Smooth muscle cell of trachea (primary cell): Measurements from ENCODE around the gene CREBL2. TPM values are rescaled to one million over a fixed set of nuclear protein-coding genes. Genes with fewer than 3 reads are reported as not detected.

Experiments
- total RNA-seq: library from RNA; depleted of rRNA; stranded (reverse); fragments of >200 nt; gene quantifications from 2 replicates; pipeline ENCODE4 v1.2.1, GENCODE V29; 2014

CREBL2 gene, protein sequence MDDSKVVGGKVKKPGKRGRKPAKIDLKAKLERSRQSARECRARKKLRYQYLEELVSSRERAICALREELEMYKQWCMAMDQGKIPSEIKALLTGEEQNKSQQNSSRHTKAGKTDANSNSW
- 49.6 and 55.6 TPM in 2 replicates for total RNA-seq

GRCh38 chr12:12611512-12612306 lies at the start of gene CREBL2:
Gene CREBL2 (plus strand): TSS chr12:12611876. CDS start chr12:12612173, 297 bp downstream.

DNA sequence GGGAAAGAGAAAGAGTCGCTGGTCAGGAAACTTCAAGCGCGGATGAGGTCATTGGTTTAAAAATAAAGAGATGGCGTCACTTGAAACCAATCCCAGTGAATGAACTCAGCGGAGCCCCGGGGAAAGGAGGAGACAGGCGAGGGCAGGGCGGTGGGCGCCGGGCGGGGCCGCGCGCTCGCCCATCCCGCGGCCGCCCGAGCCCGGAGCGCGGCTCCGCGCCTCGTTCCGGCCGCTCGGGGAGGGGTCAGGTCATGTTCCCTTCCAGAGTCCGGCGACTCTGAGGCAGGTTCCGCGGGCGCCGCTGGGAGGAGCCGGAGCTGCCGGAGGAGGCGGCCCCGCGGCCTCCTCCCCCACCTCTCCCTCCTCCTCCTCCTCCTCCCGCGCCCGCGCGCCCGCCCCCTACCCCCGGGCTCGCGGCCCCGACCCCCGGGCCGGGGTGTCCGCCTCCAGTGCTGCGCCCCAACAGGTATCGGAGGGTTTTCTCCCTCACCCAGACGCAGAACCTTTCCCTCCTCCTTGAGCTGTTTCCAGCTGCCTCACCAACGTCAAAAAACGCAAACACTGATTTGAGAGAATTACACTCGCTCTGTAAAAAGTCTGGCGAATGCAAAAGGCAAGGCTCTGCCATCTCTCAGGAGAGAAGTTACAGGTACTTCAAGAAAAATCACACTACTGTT lies 49.0 kb upstream of the CREBL2 start, which contains the start of gene DUSP16:
Gene DUSP16 (minus strand): TSS at position 279 of the 677 bp plus-strand sequence. CDS start 41,765 bp downstream, outside the sequence.

Other genes starting within 250 kb of the CREBL2 start
- gene DUSP16, start 49.0 kb upstream of the CREBL2 start, total RNA-seq = 9.6 and 11.8 TPM in 2 replicates
- 0.44 TPM in 1 of 2 replicates, not detected in the other for gene GPR19, start 84.3 kb downstream of the CREBL2 start, total RNA-seq
- 42.8 and 43.5 TPM in 2 replicates for gene CDKN1B, start 105.5 kb downstream of the CREBL2 start, total RNA-seq
- gene APOLD1, start 173.8 kb downstream of the CREBL2 start, total RNA-seq = 2.6 and 13.7 TPM in 2 replicates
- gene DDX47, start 201.5 kb downstream of the CREBL2 start, total RNA-seq = 52.3 and 71.0 TPM in 2 replicates